A673 (cell line): ENCODE measurements around the gene ESR1.

Experiments used
- CTCF ChIP-seq: fragments of 300-800, 200-600 bp; sonication (generic); conservative IDR thresholded peaks from 2 replicates; pipeline ENCODE4 v1.5.1; 2017; ENCODE audit warnings: low read depth, mild to moderate bottlenecking, antibody characterized with exemption, low read length, moderate library complexity, mixed read lengths
- EZH2 ChIP-seq: fragments of 200-600 bp; sonication (generic); IDR thresholded peaks from 2 replicates; pipeline ENCODE4 v1.6.1; 2017; ENCODE audit warnings: borderline replicate concordance, low read depth, mild to moderate bottlenecking, mixed read lengths, antibody characterized with exemption, low read length; ENCODE audit not compliant: poor library complexity, severe bottlenecking

- TF ChIP-seq CTCF (no peak), EZH2 (no peak)
These were observed 284.4 kb downstream of the ESR1 start for GRCh38 chr6:152091851-152092341.
